H1 (cell line): ENCODE results near the gene RABL6. TPM values are rescaled to one million over a fixed set of nuclear protein-coding genes. Genes with fewer than 3 reads are reported as not detected.
A peak's percentile ranks its signal among the peaks of the same experiment; 100 is the strongest.

ENCODE experiments used
- CTCF ChIA-PET: fragments of 300-600 bp; sonication (Branson Sonifier 250); formaldehyde crosslinking; loops from one replicate; lab custom pipeline; 2021; ENCODE audit not compliant: partially characterized antibody; lab: Charles Lee
- POLR2A ChIA-PET: fragments of 300-600 bp; sonication (Branson Sonifier 250); formaldehyde crosslinking; loops from one replicate; lab custom pipeline; 2021; ENCODE audit warnings: inconsistent platforms; ENCODE audit not compliant: partially characterized antibody; lab: Charles Lee
- DNase-seq, 2 experiments: peaks; one replicate each; pipeline versions ENCODE4 v3.0.0 to v3.0.0-alpha.2; 2010 to 2022; ENCODE audit warnings: low spot score in 2 of 2, low read depth in 1 of 2, mixed read lengths in 1 of 2
- FAIRE-seq: peaks from 2 replicates; lab custom pipeline; 2011; peaks lifted over from hg19 to GRCh38; lab: Jason Lieb, UNC
- H2AFZ ChIP-seq: 2 replicates; pipeline ENCODE4 v1.8.1; 2012; ENCODE audit warnings: low read length, inconsistent platforms
- H2AK5ac ChIP-seq: 2 replicates; pipeline ENCODE4 v1.6.1; 2013; ENCODE audit warnings: low read depth, low read length
- H2BK120ac ChIP-seq: replicated peaks from 2 replicates; pipeline ENCODE3; 2013; ENCODE audit warnings: low read depth, low read length, inconsistent platforms
- H2BK12ac ChIP-seq: 2 replicates; pipeline ENCODE4 v1.6.1; 2013; ENCODE audit warnings: low read depth, low read length
- H2BK15ac ChIP-seq: 2 replicates; pipeline ENCODE4 v1.6.1; 2013; ENCODE audit warnings: low read length
- H2BK20ac ChIP-seq: 2 replicates; pipeline ENCODE4 v1.6.1; 2013; ENCODE audit warnings: low read length
- H2BK5ac ChIP-seq: 2 replicates; pipeline ENCODE4 v1.6.1; 2013; ENCODE audit warnings: low read depth, low read length
- H3K14ac ChIP-seq: 2 replicates; pipeline ENCODE4 v1.6.1; 2013; ENCODE audit warnings: inconsistent platforms; ENCODE audit not compliant: insufficient read length
- H3K18ac ChIP-seq: 2 replicates; pipeline ENCODE4 v1.6.1; 2013; ENCODE audit warnings: low read length; ENCODE audit errors: extremely low read depth
- H3K23ac ChIP-seq: 2 replicates; pipeline ENCODE4 v1.6.1; 2013; ENCODE audit warnings: inconsistent platforms; ENCODE audit not compliant: insufficient read length
- H3K23me2 ChIP-seq: 2 replicates; pipeline ENCODE4 v1.6.1; 2013; ENCODE audit warnings: low read depth, low read length
- H3K27ac ChIP-seq: 2 replicates; pipeline ENCODE4 v1.6.1; 2011; ENCODE audit warnings: low read depth, low read length, inconsistent platforms
- H3K27me3 ChIP-seq, 4 experiments: replicated peaks in 1 of 4; 1 replicate in 1 of 4; 2 replicates in 3 of 4; pipeline versions ENCODE4 v1.6.1 to v1.8.1; 2011 to 2013; ENCODE audit warnings: low read length in 3 of 4, mild to moderate bottlenecking in 3 of 4, inconsistent platforms in 2 of 4, mixed read lengths in 2 of 4, moderate library complexity in 1 of 4; ENCODE audit not compliant: control insufficient read depth in 3 of 4, insufficient read depth in 3 of 4; ENCODE audit errors: extremely low read depth in 1 of 4
- H3K36me3 ChIP-seq, 4 experiments: 2 replicates each; pipeline versions ENCODE4 v1.6.1 to v1.8.1; 2011 to 2013; ENCODE audit warnings: mild to moderate bottlenecking in 4 of 4, low read length in 3 of 4, moderate library complexity in 2 of 4, control low read depth in 1 of 4, inconsistent platforms in 1 of 4; ENCODE audit not compliant: insufficient read depth in 4 of 4, control insufficient read depth in 2 of 4
- H3K4ac ChIP-seq: replicated peaks from 2 replicates; pipeline ENCODE3; 2013; ENCODE audit warnings: low read length, low read depth, mixed read lengths, inconsistent platforms; ENCODE audit not compliant: insufficient read length
- H3K4me1 ChIP-seq, 4 experiments: replicated peaks in 1 of 4; 1 replicate in 1 of 4; 2 replicates in 3 of 4; pipeline versions ENCODE4 v1.6.1 to v1.8.1; 2011 to 2013; ENCODE audit warnings: low read length in 3 of 4, inconsistent platforms in 2 of 4, mixed read lengths in 1 of 4; ENCODE audit not compliant: insufficient read depth in 4 of 4, control insufficient read depth in 3 of 4
- H3K4me2 ChIP-seq, 2 experiments: 2 replicates each; pipeline versions ENCODE4 v1.6.1 to v1.8.1; 2011 to 2013; ENCODE audit warnings: low read depth in 2 of 2, low read length in 2 of 2, control low read depth in 1 of 2, inconsistent platforms in 1 of 2, mild to moderate bottlenecking in 1 of 2; ENCODE audit not compliant: insufficient read depth in 1 of 2
- H3K4me3 ChIP-seq, 4 experiments: fragments of 200-600, 300-600 bp in 1 of 4; sonication (generic), shearing (Covaris generic), sonication (Bioruptor Twin) in 1 of 4; 2 replicates each; pipeline versions ENCODE4 v1.5.1 to v1.8.1; 2011 to 2016; ENCODE audit warnings: low read length in 4 of 4, low read depth in 3 of 4, control low read depth in 2 of 4, inconsistent platforms in 2 of 4, mild to moderate bottlenecking in 2 of 4, mixed read lengths in 1 of 4, moderate library complexity in 1 of 4; ENCODE audit not compliant: insufficient read depth in 2 of 4; ENCODE audit errors: extremely low read depth in 1 of 4
- H3K56ac ChIP-seq: replicated peaks from 2 replicates; pipeline ENCODE3; 2013; ENCODE audit warnings: low read depth, mild to moderate bottlenecking, mixed read lengths, low read length, inconsistent platforms; ENCODE audit not compliant: insufficient read length
- H3K79me1 ChIP-seq: 2 replicates; pipeline ENCODE4 v1.6.1; 2013; ENCODE audit warnings: low read depth, low read length, control low read depth
- H3K79me2 ChIP-seq, 2 experiments: 2 replicates each; pipeline versions ENCODE4 v1.6.1 to v1.8.1; 2012 to 2013; ENCODE audit warnings: low read length in 2 of 2, mild to moderate bottlenecking in 2 of 2, inconsistent platforms in 1 of 2; ENCODE audit not compliant: insufficient read depth in 2 of 2, control insufficient read depth in 1 of 2
- H3K9ac ChIP-seq, 4 experiments: replicated peaks in 1 of 4; 1 replicate in 1 of 4; 2 replicates in 3 of 4; pipeline versions ENCODE4 v1.6.1 to v1.8.1; 2011 to 2013; ENCODE audit warnings: low read depth in 3 of 4, low read length in 3 of 4, control low read depth in 2 of 4, mild to moderate bottlenecking in 2 of 4, moderate library complexity in 2 of 4, inconsistent platforms in 1 of 4; ENCODE audit errors: extremely low read depth in 1 of 4
- H3K9me3 ChIP-seq, 2 experiments: 2 replicates each; pipeline versions ENCODE4 v1.6.1 to v1.8.1; 2012 to 2013; ENCODE audit warnings: mild to moderate bottlenecking in 2 of 2, moderate library complexity in 2 of 2, control low read depth in 1 of 2, inconsistent platforms in 1 of 2, low read depth in 1 of 2, low read length in 1 of 2, mixed read lengths in 1 of 2; ENCODE audit not compliant: insufficient read depth in 2 of 2
- H4K20me1 ChIP-seq, 2 experiments: replicated peaks in 1 of 2; 2 replicates each; pipeline versions ENCODE3 to v1.8.1; 2011 to 2013; ENCODE audit warnings: inconsistent platforms in 2 of 2, low read length in 2 of 2, mild to moderate bottlenecking in 1 of 2; ENCODE audit not compliant: insufficient read depth in 2 of 2, control insufficient read depth in 1 of 2
- H4K5ac ChIP-seq: 2 replicates; pipeline ENCODE4 v1.6.1; 2013; ENCODE audit warnings: low read length, low read depth, mixed read lengths, inconsistent platforms; ENCODE audit not compliant: insufficient read length
- H4K8ac ChIP-seq: 2 replicates; pipeline ENCODE4 v1.8.0; 2013; ENCODE audit warnings: mild to moderate bottlenecking, moderate library complexity, low read length, inconsistent platforms; ENCODE audit not compliant: insufficient read depth; ENCODE audit errors: extremely low read depth
- H4K91ac ChIP-seq: replicated peaks from 2 replicates; pipeline ENCODE3; 2013; ENCODE audit warnings: low read length, mixed read lengths, inconsistent platforms; ENCODE audit not compliant: insufficient read length
- CREB1 ChIP-seq: IDR thresholded peaks from 2 replicates; pipeline ENCODE4 v1.6.1; 2012; ENCODE audit warnings: inconsistent platforms
- CTBP2 ChIP-seq: IDR thresholded peaks from 2 replicates; pipeline ENCODE4 v1.7.0; 2011; ENCODE audit warnings: borderline replicate concordance, mild to moderate bottlenecking, moderate library complexity, mixed read lengths, low read length; ENCODE audit not compliant: insufficient read depth, insufficient read length
- MAFK ChIP-seq: IDR thresholded peaks from 2 replicates; pipeline ENCODE4 v1.6.1; 2012; ENCODE audit warnings: low read depth, mild to moderate bottlenecking, improper control_type of control experiment, low read length
- PHF8 ChIP-seq: fragments of 200-600 bp; sonication (generic); conservative IDR thresholded peaks from 2 replicates; pipeline ENCODE4 v1.7.1; 2012; ENCODE audit warnings: low read depth, mild to moderate bottlenecking, inconsistent platforms, low read length, moderate library complexity
- RFX5 ChIP-seq: IDR thresholded peaks from 2 replicates; pipeline ENCODE4 v1.6.1; 2011; ENCODE audit warnings: low read depth, low read length, improper control_type of control experiment, borderline replicate concordance
- SIN3A ChIP-seq, 2 experiments: IDR thresholded peaks in 1 of 2; conservative IDR thresholded peaks in 1 of 2; 2 replicates each; pipeline ENCODE4 v1.6.1; 2011 to 2012; ENCODE audit warnings: low read length in 2 of 2, improper control_type of control experiment in 1 of 2, low read depth in 1 of 2, mild to moderate bottlenecking in 1 of 2
- SP1 ChIP-seq: IDR thresholded peaks from 2 replicates; pipeline ENCODE4 v1.6.1; 2011; ENCODE audit warnings: low read depth, low read length
- SUZ12 ChIP-seq: fragments of 200-600 bp; sonication (generic); IDR thresholded peaks from 2 replicates; pipeline ENCODE4 v1.6.1; 2012; ENCODE audit warnings: mild to moderate bottlenecking, inconsistent platforms, low read length, moderate library complexity, mixed read lengths
- TAF1 ChIP-seq: IDR thresholded peaks from 2 replicates; pipeline ENCODE4 v1.6.1; 2011; ENCODE audit warnings: mild to moderate bottlenecking, low read depth, low read length
- TAF7 ChIP-seq: optimal IDR thresholded peaks from 2 replicates; pipeline ENCODE3; 2011; ENCODE audit warnings: low read depth, mild to moderate bottlenecking, inconsistent platforms, low read length, moderate library complexity, borderline replicate concordance
- WGBS, 2 experiments: shearing (Covaris generic) in 1 of 2; methylation state at CpG; one replicate each; pipeline versions ENCODE4 v1.1.6 to v1.1.7; 2013 to 2015; ENCODE audit warnings: low lambda C conversion rate in 2 of 2, mixed read lengths in 2 of 2, inconsistent platforms in 1 of 2, low coverage in 1 of 2, missing lambda C conversion rate in 1 of 2; ENCODE audit not compliant: insufficient replicate concordance in 2 of 2, insufficient coverage in 1 of 2, insufficient read length in 1 of 2; ENCODE audit errors: extremely low coverage in 1 of 2, missing lambda C conversion rate in 1 of 2; 5-methylcytosine and 5-hydroxymethylcytosine counted together
- polyA plus RNA-seq, 7 experiments: library from polyadenylated mRNA; depleted of rRNA in 3 of 7; stranded (reverse) in 5 of 7; unstranded in 2 of 7; fragments of >200 nt in 5 of 7; fragments of 200-250 nt in 2 of 7; gene quantifications; 1 replicate in 5 of 7; 2 replicates in 1 of 7; 4 replicates in 1 of 7; pipeline versions ENCODE4 v1.2.1 to v1.2.3, GENCODE V29; 2011 to 2013; ENCODE audit warnings: missing spikeins in 2 of 7, mixed read lengths in 2 of 7
- total RNA-seq: library from RNA; stranded (reverse); fragmentation: NEBNext Ultra II Directional; extraction: Animal tissue kit (Norgen Biotek cat#: 25700); gene quantifications from 2 replicates; pipeline ENCODE4 v1.2.1, GENCODE V29; 2021

Gene RABL6
- total and polyA plus RNA-seq, 2 of the 8 experiments (the other 6 are each of a cell fraction or from before 2014, with no cell fraction given), result 70.1 to 130 TPM

GRCh38 chr9:136849038-136849959 lies 41.6 kb downstream of the RABL6 start, which contains the start of gene PHPT1:
Gene PHPT1 (plus strand): TSS chr9:136849409. CDS start chr9:136849431, 22 bp downstream.
- Histone ChIP-seq H3K27me3 (peaks cover 2 to 12% (median 7%) of the 10 kb centered on the region in 4 experiments; a peak in 6 of 7 replicates), H3K23me2 (peaks cover 13% of the 10 kb centered on the region), H3K4me3 (peak within 1 kb of the TSS; percentile 81 to 89 (median 84)), H3K4me1 (peaks cover 0 to 18% (median 8%) of the 10 kb centered on the region in 4 experiments; a peak in 5 of 7 replicates), H3K4ac (peak within 1 kb of the TSS; percentile 100), H4K20me1 (peaks cover 7% of the 10 kb centered on the region in 2 experiments), H2BK15ac (peak within 1 kb of the TSS; percentile 95; the same call in 1 of the 2 replicates), H3K56ac (peak within 1 kb of the TSS; percentile 100), H3K23ac (no peak within 1 kb of the TSS), H2AK5ac (no peak within 1 kb of the TSS), H3K4me2 (peak within 1 kb of the TSS; percentile 75 to 98), H4K5ac (peak within 1 kb of the TSS; percentile 100), H3K9me3 (no peaks in the 10 kb centered on the region; a peak in 1 of 4 replicates), H4K8ac (peak within 1 kb of the TSS; percentile 97), H2BK20ac (no peak within 1 kb of the TSS), H2BK5ac (peak within 1 kb of the TSS; percentile 98), H3K18ac (peak within 1 kb of the TSS; percentile 99), H2BK120ac (peak within 1 kb of the TSS; percentile 97), H3K79me2 (no peaks in the 10 kb centered on the region), H2AFZ (no peak within 1 kb of the TSS), H3K79me1 (no peaks in the 10 kb centered on the region; the same call in 1 of the 2 replicates), H3K14ac (peak within 1 kb of the TSS; percentile 80), H4K91ac (peak within 1 kb of the TSS; percentile 100), H3K36me3 (peaks cover 0 to 7% (median 3%) of the 10 kb centered on the region in 4 experiments; a peak in 4 of 8 replicates), H3K9ac (peak within 1 kb of the TSS; percentile 72 to 89 (median 88)), H2BK12ac (peak within 1 kb of the TSS; percentile 1; the same call in 1 of the 2 replicates), H3K27ac (peak within 1 kb of the TSS; percentile 90)
- 4% methylated on average over 42 of the region's 77 CpGs; no CpG with 5 or more reads in 1 of the 2 experiments for whole genome bisulfite sequencing, 2 experiments
- POLR2A ChIA-PET, result interaction anchor here (0.6 to 20.5 kb wide), 18 partner anchors 8 to 147 kb away, joined by 3 to 248 read pairs (median 4); partner anchors contain the start of genes AJM1, CLIC3, EDF1 and FBXW5
- DNase-seq (peak; percentile 98), FAIRE-seq (peak; percentile 94)
- CTCF ChIA-PET, result interaction anchor here (1.2 to 2.6 kb wide), 4 partner anchors 8 to 98 kb away, joined by 4 to 7 read pairs (median 6); partner anchors contain the start of genes C8G and FBXW5
- peak; percentile 99 for TF ChIP-seq SP1
- peak; percentile 79; the same call in 1 of the 2 replicates for TF ChIP-seq TAF1
- TF ChIP-seq SIN3A (conservative IDR thresholded peaks at IDR 0.05 in 1 of 2, IDR thresholded peaks at IDR 0.05 in 1 of 2; ENCODE audit: low read depth in 1 of 2, low read length in 2 of 2), result peak; percentile 58 to 63; a peak in 3 of 4 replicates
- TF ChIP-seq RFX5, result no peak
- TF ChIP-seq PHF8, result peak; percentile 100
- TF ChIP-seq SUZ12, result no peak
- no peak; the same call in 1 of the 2 replicates for TF ChIP-seq CREB1
- no peak for TF ChIP-seq MAFK
- peak; percentile 51 for TF ChIP-seq TAF7
- TF ChIP-seq CTBP2, result no peak
